ENCODE data around the gene EDEM1.

- TF ChIP-seq CTCF (IDR thresholded peaks at IDR 0.05; ENCODE audit: borderline replicate concordance, extremely low read depth, low read length, poor library complexity, severe bottlenecking) (no peak), EZH2 (IDR thresholded peaks at IDR 0.05; ENCODE audit: borderline replicate concordance, low read depth, low read length, severe bottlenecking) (no peak)
These were observed 75.0 kb downstream of the EDEM1 start for GRCh38 chr3:5262507-5262906.
